ENCODE data around the gene AOPEP. TPM values are rescaled to one million over a fixed set of nuclear protein-coding genes. Genes with fewer than 3 reads are reported as not detected.

AOPEP gene
- polyA plus RNA-seq, 1 experiment = 40.0 TPM

DNA sequence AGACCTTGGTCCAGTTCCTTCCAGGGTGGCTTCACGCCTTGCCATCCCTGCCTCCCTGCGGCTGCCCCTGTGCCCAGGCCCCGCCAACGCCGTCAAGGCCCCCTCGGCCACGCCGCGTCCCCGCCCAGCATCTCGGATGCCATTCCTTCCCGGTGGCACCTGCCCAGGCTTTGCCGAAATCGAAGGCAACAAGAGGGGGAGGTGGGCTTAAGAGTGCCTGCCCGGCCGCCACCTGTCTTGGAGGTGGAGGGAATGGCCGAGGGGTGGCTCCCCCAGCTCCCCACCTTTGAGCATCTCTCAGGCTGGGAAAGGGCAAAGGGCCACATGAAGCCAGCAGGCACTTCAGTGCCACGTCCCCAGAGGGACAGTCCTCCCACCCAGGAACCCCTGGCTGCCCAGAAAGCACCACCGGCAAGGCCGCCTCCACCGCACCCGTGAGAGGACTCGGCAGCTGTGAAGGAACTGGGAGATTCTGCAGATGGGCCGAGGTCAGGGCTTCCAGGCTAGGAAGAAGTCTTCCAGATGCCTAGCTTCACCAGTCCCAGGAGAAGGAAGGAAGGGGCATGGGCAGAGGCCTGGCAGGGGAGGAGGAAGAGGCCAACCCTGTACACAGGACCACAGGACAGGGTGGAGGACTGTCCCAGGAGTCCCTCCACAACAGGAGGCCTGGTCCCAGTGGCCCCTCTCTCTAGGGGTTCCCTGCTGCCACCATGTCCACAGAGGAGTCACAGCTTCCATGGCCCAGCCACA is 373.0 kb downstream of the AOPEP start:
- H3K27me3 ChIP-seq (ENCODE audit: control insufficient read depth, insufficient read depth, low read length) = no peaks in the 10 kb centered on the region
- H3K4me3 ChIP-seq (ENCODE audit: low read depth, low read length) = no peak overlapping the region
- ChIA-PET CTCF (interaction anchor here (3.2 kb wide), 1 partner anchor 32 kb away, joined by 10 read pairs; no protein-coding TSS in a partner anchor), POLR2A (no interaction called here)
- no peak overlapping the region for H3K27ac ChIP-seq (ENCODE audit: low read depth, low read length)
- H3K9me3 ChIP-seq (ENCODE audit: control insufficient read depth, insufficient read depth, low read length) = peaks cover 10% of the 10 kb centered on the region; the same call in 1 of the 2 replicates
- TF ChIP-seq, protein P1, sequence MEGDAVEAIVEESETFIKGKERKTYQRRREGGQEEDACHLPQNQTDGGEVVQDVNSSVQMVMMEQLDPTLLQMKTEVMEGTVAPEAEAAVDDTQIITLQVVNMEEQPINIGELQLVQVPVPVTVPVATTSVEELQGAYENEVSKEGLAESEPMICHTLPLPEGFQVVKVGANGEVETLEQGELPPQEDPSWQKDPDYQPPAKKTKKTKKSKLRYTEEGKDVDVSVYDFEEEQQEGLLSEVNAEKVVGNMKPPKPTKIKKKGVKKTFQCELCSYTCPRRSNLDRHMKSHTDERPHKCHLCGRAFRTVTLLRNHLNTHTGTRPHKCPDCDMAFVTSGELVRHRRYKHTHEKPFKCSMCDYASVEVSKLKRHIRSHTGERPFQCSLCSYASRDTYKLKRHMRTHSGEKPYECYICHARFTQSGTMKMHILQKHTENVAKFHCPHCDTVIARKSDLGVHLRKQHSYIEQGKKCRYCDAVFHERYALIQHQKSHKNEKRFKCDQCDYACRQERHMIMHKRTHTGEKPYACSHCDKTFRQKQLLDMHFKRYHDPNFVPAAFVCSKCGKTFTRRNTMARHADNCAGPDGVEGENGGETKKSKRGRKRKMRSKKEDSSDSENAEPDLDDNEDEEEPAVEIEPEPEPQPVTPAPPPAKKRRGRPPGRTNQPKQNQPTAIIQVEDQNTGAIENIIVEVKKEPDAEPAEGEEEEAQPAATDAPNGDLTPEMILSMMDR (IDR thresholded peaks at IDR 0.05; ENCODE audit: low read depth, low read length) = no peak
- DNase-seq (ENCODE audit: low read depth, low spot score) = no peak

- no peak overlapping the region for H3K4me3 ChIP-seq (ENCODE audit: low read depth, low read length)
- no peak for DNase-seq (ENCODE audit: low read depth, low spot score)
- no peak overlapping the region for H3K27ac ChIP-seq (ENCODE audit: low read depth, low read length)
- H3K27me3 ChIP-seq (ENCODE audit: control insufficient read depth, insufficient read depth, low read length) = no peaks in the 10 kb centered on the region
- H3K9me3 ChIP-seq (ENCODE audit: control insufficient read depth, insufficient read depth, low read length) = peaks cover 10% of the 10 kb centered on the region; the same call in 1 of the 2 replicates
- ChIA-PET CTCF (interaction anchor here (3.2 kb wide), 1 partner anchor 31 kb away, joined by 10 read pairs; no protein-coding TSS in a partner anchor), POLR2A (no interaction called here)
- TF ChIP-seq, protein P1 (IDR thresholded peaks at IDR 0.05; ENCODE audit: low read depth, low read length) = no peak
These were observed 373.6 kb downstream of the AOPEP start for GRCh38 chr9:95100071-95100627.

DNA sequence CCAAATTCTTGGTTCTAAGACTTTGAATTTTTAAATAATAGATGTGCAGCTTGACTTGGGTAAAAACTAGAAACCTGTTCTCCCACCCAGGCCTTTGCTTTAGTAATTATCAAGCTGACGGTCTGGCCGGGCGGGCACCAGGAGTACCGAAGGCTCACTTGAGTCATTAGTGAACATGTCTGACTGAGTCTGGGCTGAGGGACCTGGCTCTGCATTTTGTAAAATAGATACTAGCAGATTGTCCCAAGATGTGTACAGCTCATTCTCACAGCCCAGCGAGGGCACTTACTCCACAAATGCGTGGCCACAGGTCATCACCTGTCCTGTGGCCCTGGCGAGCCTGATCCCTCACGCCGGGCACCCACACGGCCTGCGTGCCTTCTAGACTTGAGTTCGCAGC is 374.8 kb downstream of the AOPEP start:
- ChIA-PET CTCF (interaction anchor here (1.0 to 1.5 kb wide), 3 partner anchors 8 to 419 kb away, joined by 3 read pairs; no protein-coding TSS in a partner anchor), POLR2A (no interaction called here)
- no peak for DNase-seq (ENCODE audit: low read depth, low spot score)
- H3K27me3 ChIP-seq (ENCODE audit: control insufficient read depth, insufficient read depth, low read length) = no peaks in the 10 kb centered on the region
- H3K27ac ChIP-seq (ENCODE audit: low read depth, low read length) = no peak overlapping the region
- no peak overlapping the region for H3K4me3 ChIP-seq (ENCODE audit: low read depth, low read length)
- TF ChIP-seq, protein P1 (IDR thresholded peaks at IDR 0.05; ENCODE audit: low read depth, low read length) = no peak
- peaks cover 8% of the 10 kb centered on the region; the same call in 1 of the 2 replicates for H3K9me3 ChIP-seq (ENCODE audit: control insufficient read depth, insufficient read depth, low read length)

GRCh38 chr9:95102001-95102433 is 375.5 kb downstream of the AOPEP start:
- no peak overlapping the region for H3K4me3 ChIP-seq (ENCODE audit: low read depth, low read length)
- ChIA-PET CTCF (interaction anchor here (1.0 to 1.5 kb wide), 2 partner anchors 9 to 420 kb away, joined by 3 read pairs; no protein-coding TSS in a partner anchor), POLR2A (no interaction called here)
- H3K27me3 ChIP-seq (ENCODE audit: control insufficient read depth, insufficient read depth, low read length) = no peaks in the 10 kb centered on the region
- DNase-seq (ENCODE audit: low read depth, low spot score) = no peak
- H3K9me3 ChIP-seq (ENCODE audit: control insufficient read depth, insufficient read depth, low read length) = peaks cover 4% of the 10 kb centered on the region; the same call in 1 of the 2 replicates
- H3K27ac ChIP-seq (ENCODE audit: low read depth, low read length) = no peak overlapping the region
- TF ChIP-seq, protein P1 (IDR thresholded peaks at IDR 0.05; ENCODE audit: low read depth, low read length) = no peak

DNA sequence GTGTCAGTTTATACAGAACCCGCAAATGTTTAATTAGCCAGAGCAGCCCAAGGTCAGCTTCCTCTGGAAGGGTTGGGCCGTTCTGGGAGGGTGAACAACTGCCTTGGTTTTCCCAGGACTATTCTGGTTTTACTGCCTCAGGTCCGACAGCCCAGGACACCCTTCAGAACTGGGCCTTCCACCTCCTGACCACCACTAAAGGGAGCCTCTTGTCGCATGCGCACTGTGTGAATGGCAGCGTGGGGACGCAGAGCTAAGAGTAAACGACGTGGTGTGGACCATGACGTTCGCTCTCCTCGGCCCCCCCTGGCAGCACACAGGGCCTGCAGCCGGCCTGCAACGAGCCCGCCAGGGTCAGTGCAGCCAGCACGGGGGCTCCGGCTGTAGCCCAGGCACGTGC is 376.1 kb downstream of the AOPEP start:
- no peak for DNase-seq (ENCODE audit: low read depth, low spot score)
- Histone ChIP-seq H3K27ac (ENCODE audit: low read depth, low read length) (no peak overlapping the region), H3K27me3 (ENCODE audit: control insufficient read depth, insufficient read depth, low read length) (no peaks in the 10 kb centered on the region), H3K4me3 (ENCODE audit: low read depth, low read length) (no peak overlapping the region), H3K9me3 (ENCODE audit: control insufficient read depth, insufficient read depth, low read length) (peaks cover under 1% of the 10 kb centered on the region; the same call in 1 of the 2 replicates)
- CTCF ChIA-PET = no interaction called here
- TF ChIP-seq, protein P1 (IDR thresholded peaks at IDR 0.05; ENCODE audit: low read depth, low read length) = no peak
- POLR2A ChIA-PET = no interaction called here
